ENCODE data around the gene EFTUD2. TPM values are rescaled to one million over a fixed set of nuclear protein-coding genes. Genes with fewer than 3 reads are reported as not detected.

EFTUD2 gene
- total RNA-seq, 4 donors from 2014 or later: 53.4 to 85.7 (median 59.8) TPM

- no peak overlapping the region for H3K27ac ChIP-seq
- no peak for TF ChIP-seq POLR2A (IDR thresholded peaks at IDR 0.05)
- TF ChIP-seq CTCF (IDR thresholded peaks at IDR 0.05): no peak
- no peak for DNase-seq
- H3K27me3 ChIP-seq: peaks cover 0 to 34% (median 0%) of the 10 kb centered on the region in 4 donors
- no peaks in the 10 kb centered on the region for H3K36me3 ChIP-seq
- intact Hi-C loops (cut with DNase I): no loop called here
- 67 to 86% methylated on average over 1 to 12 of the region's 19 CpGs for WGBS, 2 donors
- no peaks in the 10 kb centered on the region for H3K9me3 ChIP-seq
- no peak overlapping the region for H3K4me3 ChIP-seq
- peaks cover 28 to 48% (median 33%) of the 10 kb centered on the region in 3 donors for H3K4me1 ChIP-seq
Observed at GRCh38 chr17:44914698-44915271, 15.5 kb upstream of the EFTUD2 start.

DNA sequence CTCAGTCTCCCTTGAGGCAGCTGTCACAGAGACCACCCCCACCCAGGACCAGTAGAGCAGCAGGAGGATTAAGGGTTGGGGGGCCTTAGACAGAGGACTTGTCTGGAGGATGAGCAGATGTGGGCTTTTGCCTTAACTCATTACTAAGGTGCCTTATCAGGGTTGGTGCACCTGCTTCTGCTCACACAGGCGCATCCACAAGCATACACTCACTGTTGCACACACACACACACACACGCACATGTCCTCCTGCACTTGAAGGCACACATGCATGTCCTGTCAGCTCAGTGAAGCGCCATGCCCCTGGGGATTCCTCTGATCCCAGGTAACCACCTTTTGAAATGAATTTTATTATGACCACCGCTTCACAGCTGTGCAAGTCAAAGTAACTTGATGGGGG is 14.9 kb upstream of the EFTUD2 start:
- H3K4me3 ChIP-seq: no peak overlapping the region
- TF ChIP-seq POLR2A (IDR thresholded peaks at IDR 0.05): no peak
- TF ChIP-seq CTCF (IDR thresholded peaks at IDR 0.05): no peak
- intact Hi-C loops (cut with DNase I): no loop called here
- no peak overlapping the region for H3K27ac ChIP-seq
- no peaks in the 10 kb centered on the region for H3K36me3 ChIP-seq
- peaks cover 28 to 47% (median 33%) of the 10 kb centered on the region in 3 donors for H3K4me1 ChIP-seq
- H3K9me3 ChIP-seq: no peaks in the 10 kb centered on the region
- 55 to 91% methylated on average over 4 of the region's 4 CpGs for WGBS, 2 donors
- peaks cover 0 to 34% (median 0%) of the 10 kb centered on the region in 4 donors for H3K27me3 ChIP-seq
- no peak for DNase-seq

- Histone ChIP-seq H3K27me3 (peaks cover 0 to 34% (median 0%) of the 10 kb centered on the region in 4 donors), H3K36me3 (no peaks in the 10 kb centered on the region), H3K27ac (no peak overlapping the region), H3K4me1 (peaks cover 28 to 45% (median 33%) of the 10 kb centered on the region in 3 donors), H3K9me3 (no peaks in the 10 kb centered on the region), H3K4me3 (no peak overlapping the region)
- no peak for DNase-seq
- no peak for TF ChIP-seq POLR2A (IDR thresholded peaks at IDR 0.05)
- TF ChIP-seq CTCF (IDR thresholded peaks at IDR 0.05): no peak
- WGBS, 2 donors: 63% methylated on average over 6 of the region's 6 CpGs; no CpG with 5 or more reads in 1 of the 2 donors
- intact Hi-C loops (cut with DNase I): no loop called here
Observed at GRCh38 chr17:44913676-44914075, 14.4 kb upstream of the EFTUD2 start.

GRCh38 chr17:44912763-44913544 is 13.7 kb upstream of the EFTUD2 start:
- H3K27me3 ChIP-seq: peaks cover 0 to 34% (median 0%) of the 10 kb centered on the region in 4 donors
- H3K9me3 ChIP-seq: no peaks in the 10 kb centered on the region
- H3K4me1 ChIP-seq: peaks cover 25 to 38% (median 27%) of the 10 kb centered on the region in 3 donors
- TF ChIP-seq CTCF (IDR thresholded peaks at IDR 0.05): no peak
- no peak for TF ChIP-seq POLR2A (IDR thresholded peaks at IDR 0.05)
- H3K4me3 ChIP-seq: no peak overlapping the region
- intact Hi-C loops (cut with DNase I): no loop called here
- no peak overlapping the region for H3K27ac ChIP-seq
- no peaks in the 10 kb centered on the region for H3K36me3 ChIP-seq
- WGBS, 2 donors: 76 to 89% methylated on average over 6 to 14 of the region's 14 CpGs
- no peak for DNase-seq
